HCT116 (cell line): ENCODE results near the gene NF1. TPM values are rescaled to one million over a fixed set of nuclear protein-coding genes. Genes with fewer than 3 reads are reported as not detected.

Experiments
- ATAC-seq: fragments of 200-7000 bp; cut with Tn5 transposase; 2 replicates; pipeline ENCODE4 v1.9.1; 2020; ENCODE audit warnings: mild to moderate bottlenecking, moderate library complexity
- BruUV-seq: library from RNA; stranded (reverse); fragments of 400-500 nt; replicated peaks from 2 replicates; lab custom pipeline; 2021; lab: Mats Ljungman, UMichigan
- CTCF ChIA-PET: fragments of 300-600 bp; sonication (Branson Sonifier 250); formaldehyde crosslinking; loops from one replicate; lab custom pipeline; 2021; ENCODE audit warnings: antibody characterized with exemption; lab: Charles Lee
- POLR2A ChIA-PET: fragments of 300-600, 350-600 bp; sonication (Branson Sonifier 250); formaldehyde crosslinking; loops from one replicate; lab custom pipeline; 2021; ENCODE audit warnings: antibody characterized with exemption; lab: Charles Lee
- RAD21 ChIA-PET, 2 experiments: fragments of 300-600 bp; sonication (Branson Sonifier 250); formaldehyde crosslinking; loops; one replicate each; lab custom pipeline; 2023; ENCODE audit warnings: low total read pairs in 2 of 2; ENCODE audit not compliant: uncharacterized antibody in 2 of 2, unreplicated experiment in 2 of 2, low non-redundant PET in 1 of 2; lab: Charles Lee
- DNase-seq: peaks from one replicate; pipeline ENCODE4 v3.0.0-alpha.2; 2010; ENCODE audit warnings: low read depth, low spot score
- H2AFZ ChIP-seq: fragments of 200-600 bp; shearing (Covaris generic), sonication (generic); 2 replicates; pipeline ENCODE4 v1.6.1; 2017; ENCODE audit warnings: low read depth, mixed run types, mixed read lengths, antibody characterized with exemption, low read length; ENCODE audit not compliant: poor library complexity, severe bottlenecking
- H3K27ac ChIP-seq: 2 replicates; pipeline ENCODE4 v1.5.1; 2012; ENCODE audit warnings: low read depth, low read length
- H3K27me3 ChIP-seq: fragments of 200-600 bp; sonication (generic); 2 replicates; pipeline ENCODE4 v1.6.1; 2016; ENCODE audit warnings: mixed run types, low read length, mixed read lengths; ENCODE audit not compliant: insufficient read depth
- H3K36me3 ChIP-seq, 2 experiments: fragments of 200-500 bp in 1 of 2; fragments of 200-600 bp in 1 of 2; sonication (Bioruptor generic) in 1 of 2; sonication (generic) in 1 of 2; 2 replicates each; pipeline versions ENCODE4 v1.5.1 to v1.6.1; 2014 to 2016; ENCODE audit warnings: low read length in 2 of 2, inconsistent platforms in 1 of 2, mixed read lengths in 1 of 2, mixed run types in 1 of 2; ENCODE audit not compliant: insufficient read depth in 2 of 2, control insufficient read depth in 1 of 2
- H3K4me1 ChIP-seq, 2 experiments: fragments of 200-600 bp in 1 of 2; sonication (generic) in 1 of 2; 2 replicates each; pipeline versions ENCODE4 v1.5.1 to v1.6.1; 2012 to 2017; ENCODE audit warnings: low read length in 2 of 2, inconsistent platforms in 1 of 2, mild to moderate bottlenecking in 1 of 2, mixed read lengths in 1 of 2, mixed run types in 1 of 2, moderate library complexity in 1 of 2; ENCODE audit not compliant: insufficient read depth in 2 of 2, control insufficient read depth in 1 of 2
- H3K4me2 ChIP-seq: fragments of 200-600 bp; sonication (generic); 2 replicates; pipeline ENCODE4 v1.6.1; 2017; ENCODE audit warnings: mixed run types, low read length, mixed read lengths
- H3K4me3 ChIP-seq, 2 experiments: fragments of 200-600 bp in 1 of 2; sonication (generic) in 1 of 2; replicated peaks in 1 of 2; 2 replicates each; pipeline ENCODE4 v1.5.1; 2011 to 2016; ENCODE audit warnings: low read length in 2 of 2, control low read depth in 1 of 2, low read depth in 1 of 2, mild to moderate bottlenecking in 1 of 2, mixed read lengths in 1 of 2, mixed run types in 1 of 2
- H3K79me2 ChIP-seq: fragments of 200-600 bp; sonication (generic); 2 replicates; pipeline ENCODE4 v1.6.1; 2017; ENCODE audit warnings: mild to moderate bottlenecking, mixed run types, low read length, moderate library complexity, mixed read lengths; ENCODE audit not compliant: insufficient read depth
- H3K9ac ChIP-seq: fragments of 200-600 bp; sonication (generic); 2 replicates; pipeline ENCODE4 v1.6.1; 2016; ENCODE audit warnings: low read length, mixed read lengths
- H3K9me2 ChIP-seq: fragments of 200-600 bp; sonication (generic), shearing (Covaris generic); 2 replicates; pipeline ENCODE4 v1.6.1; 2017; ENCODE audit warnings: mixed run types, mild to moderate bottlenecking, moderate library complexity; ENCODE audit not compliant: insufficient read depth
- H3K9me3 ChIP-seq, 2 experiments: fragments of 200-500 bp in 1 of 2; fragments of 200-600 bp in 1 of 2; sonication (Bioruptor generic) in 1 of 2; sonication (generic) in 1 of 2; 2 replicates each; pipeline ENCODE4 v1.6.1; 2014 to 2017; ENCODE audit warnings: low read length in 2 of 2, mixed read lengths in 2 of 2, inconsistent platforms in 1 of 2, low read depth in 1 of 2, mild to moderate bottlenecking in 1 of 2, mixed run types in 1 of 2, moderate library complexity in 1 of 2; ENCODE audit not compliant: control insufficient read depth in 1 of 2, insufficient read depth in 1 of 2
- H4K20me1 ChIP-seq: fragments of 200-600 bp; sonication (generic), shearing (Covaris generic); 2 replicates; pipeline ENCODE4 v1.6.1; 2017; ENCODE audit warnings: mixed run types, mild to moderate bottlenecking, moderate library complexity; ENCODE audit not compliant: insufficient read depth
- CBX3 ChIP-seq: IDR thresholded peaks from 2 replicates; pipeline ENCODE4 v1.6.1; 2012; ENCODE audit warnings: low read depth
- CEBPB ChIP-seq: IDR thresholded peaks from 2 replicates; pipeline ENCODE4 v1.6.1; 2012; ENCODE audit warnings: low read depth
- EGR1 ChIP-seq: IDR thresholded peaks from 2 replicates; pipeline ENCODE4 v1.6.1; 2012; ENCODE audit warnings: low read depth
- FOSL1 ChIP-seq: IDR thresholded peaks from 2 replicates; pipeline ENCODE4 v1.6.1; 2012; ENCODE audit warnings: low read depth
- JUND ChIP-seq: IDR thresholded peaks from 2 replicates; pipeline ENCODE4 v1.6.1; 2012
- POLR2A ChIP-seq: IDR thresholded peaks from 2 replicates; pipeline ENCODE4 v1.7.0; 2011; ENCODE audit warnings: borderline replicate concordance; ENCODE audit not compliant: insufficient read depth, insufficient read length; ENCODE audit errors: extremely low read depth
- POLR2AphosphoS5 ChIP-seq: IDR thresholded peaks from 2 replicates; pipeline ENCODE4 v1.6.1; 2011; ENCODE audit warnings: mild to moderate bottlenecking, low read depth, low read length, moderate library complexity
- RAD21 ChIP-seq: IDR thresholded peaks from 2 replicates; pipeline ENCODE4 v1.6.1; 2012; ENCODE audit warnings: low read depth, mild to moderate bottlenecking
- SIN3A ChIP-seq: IDR thresholded peaks from 2 replicates; pipeline ENCODE4 v1.6.1; 2012; ENCODE audit warnings: low read depth
- SP1 ChIP-seq: IDR thresholded peaks from 2 replicates; pipeline ENCODE4 v1.6.1; 2012; ENCODE audit warnings: low read depth
- SRF ChIP-seq: IDR thresholded peaks from 2 replicates; pipeline ENCODE4 v1.6.1; 2012; ENCODE audit warnings: low read depth
- TCF7L2 ChIP-seq: IDR thresholded peaks from 2 replicates; pipeline ENCODE4 v1.7.0; 2011; ENCODE audit warnings: borderline replicate concordance, inconsistent platforms; ENCODE audit not compliant: insufficient read depth, insufficient read length; ENCODE audit errors: extremely low read depth
- intact Hi-C: fragments of 100-400 bp; cut with micrococcal nuclease; formaldehyde crosslinking; loops from 2 replicates; pipeline ENCODE4 v1.10.0; 2022
- total RNA-seq: library from RNA; stranded (reverse); gene quantifications from one replicate; pipeline ENCODE4 v1.2.1, GENCODE V29; 2021; ENCODE audit not compliant: unreplicated experiment
- TF ChIP-seq, protein P1 (sequence below): IDR thresholded peaks from 2 replicates; pipeline ENCODE4 v1.6.1; 2012
- TF ChIP-seq, protein P2 (sequence below): IDR thresholded peaks from 2 replicates; pipeline ENCODE4 v1.6.1; 2011; ENCODE audit warnings: mild to moderate bottlenecking, low read length, moderate library complexity; ENCODE audit not compliant: insufficient replicate concordance; ENCODE audit errors: extremely low read depth
- TF ChIP-seq, protein P3 (sequence below), 3 experiments: fragments of 200-600 bp in 1 of 3; sonication (generic) in 1 of 3; IDR thresholded peaks in 2 of 3; conservative IDR thresholded peaks in 1 of 3; 2 replicates each; pipeline ENCODE4 v1.5.1; 2012 to 2017; ENCODE audit warnings: low read depth in 2 of 3, low read length in 2 of 3, antibody characterized with exemption in 1 of 3, borderline replicate concordance in 1 of 3, control low read depth in 1 of 3, mild to moderate bottlenecking in 1 of 3, mixed read lengths in 1 of 3, mixed run types in 1 of 3, moderate library complexity in 1 of 3; ENCODE audit not compliant: insufficient read depth in 1 of 3
- TF ChIP-seq, protein P4 (sequence below): IDR thresholded peaks from 2 replicates; pipeline ENCODE4 v1.6.1; 2012

NF1 gene
- total RNA-seq, 1 experiment from 2014 or later, result 20.8 TPM

DNA sequence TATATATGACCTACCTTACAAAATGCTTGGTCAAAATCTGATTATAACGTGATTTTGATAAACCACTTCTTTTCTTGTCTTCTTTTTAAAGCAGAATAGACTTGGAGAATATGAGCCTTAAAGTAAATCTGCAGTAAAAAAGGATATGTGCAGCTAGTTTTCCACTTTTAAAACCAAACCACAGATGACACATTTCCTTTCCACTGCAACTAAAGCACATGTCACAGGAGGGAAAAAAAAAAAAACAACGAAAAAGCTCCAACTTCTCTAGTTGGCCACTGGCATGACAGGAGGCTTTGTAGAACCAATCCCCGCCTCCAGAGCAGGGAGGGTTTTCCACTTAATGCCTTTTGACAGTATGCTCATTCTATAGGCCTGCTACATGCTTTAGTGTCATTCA is 226.7 kb downstream of the NF1 start, which contains the start of gene EVI2A:
Gene EVI2A, minus strand, starts transcription at position 142 of the 400 bp plus-strand sequence. CDS start 2,609 bp downstream, outside the sequence.
- TF ChIP-seq EGR1, result no peak
- no peak for TF ChIP-seq CBX3
- TF ChIP-seq TCF7L2, result no peak
- TF ChIP-seq POLR2AphosphoS5, result no peak
- no peak for TF ChIP-seq POLR2A
- TF ChIP-seq, protein P1, sequence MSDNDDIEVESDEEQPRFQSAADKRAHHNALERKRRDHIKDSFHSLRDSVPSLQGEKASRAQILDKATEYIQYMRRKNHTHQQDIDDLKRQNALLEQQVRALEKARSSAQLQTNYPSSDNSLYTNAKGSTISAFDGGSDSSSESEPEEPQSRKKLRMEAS, result no peak
- TF ChIP-seq CEBPB, result no peak
- no peak for TF ChIP-seq FOSL1
- TF ChIP-seq, protein P2, sequence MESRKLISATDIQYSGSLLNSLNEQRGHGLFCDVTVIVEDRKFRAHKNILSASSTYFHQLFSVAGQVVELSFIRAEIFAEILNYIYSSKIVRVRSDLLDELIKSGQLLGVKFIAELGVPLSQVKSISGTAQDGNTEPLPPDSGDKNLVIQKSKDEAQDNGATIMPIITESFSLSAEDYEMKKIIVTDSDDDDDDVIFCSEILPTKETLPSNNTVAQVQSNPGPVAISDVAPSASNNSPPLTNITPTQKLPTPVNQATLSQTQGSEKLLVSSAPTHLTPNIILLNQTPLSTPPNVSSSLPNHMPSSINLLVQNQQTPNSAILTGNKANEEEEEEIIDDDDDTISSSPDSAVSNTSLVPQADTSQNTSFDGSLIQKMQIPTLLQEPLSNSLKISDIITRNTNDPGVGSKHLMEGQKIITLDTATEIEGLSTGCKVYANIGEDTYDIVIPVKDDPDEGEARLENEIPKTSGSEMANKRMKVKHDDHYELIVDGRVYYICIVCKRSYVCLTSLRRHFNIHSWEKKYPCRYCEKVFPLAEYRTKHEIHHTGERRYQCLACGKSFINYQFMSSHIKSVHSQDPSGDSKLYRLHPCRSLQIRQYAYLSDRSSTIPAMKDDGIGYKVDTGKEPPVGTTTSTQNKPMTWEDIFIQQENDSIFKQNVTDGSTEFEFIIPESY, result no peak
- no peak for TF ChIP-seq SIN3A
- TF ChIP-seq, protein P3, sequence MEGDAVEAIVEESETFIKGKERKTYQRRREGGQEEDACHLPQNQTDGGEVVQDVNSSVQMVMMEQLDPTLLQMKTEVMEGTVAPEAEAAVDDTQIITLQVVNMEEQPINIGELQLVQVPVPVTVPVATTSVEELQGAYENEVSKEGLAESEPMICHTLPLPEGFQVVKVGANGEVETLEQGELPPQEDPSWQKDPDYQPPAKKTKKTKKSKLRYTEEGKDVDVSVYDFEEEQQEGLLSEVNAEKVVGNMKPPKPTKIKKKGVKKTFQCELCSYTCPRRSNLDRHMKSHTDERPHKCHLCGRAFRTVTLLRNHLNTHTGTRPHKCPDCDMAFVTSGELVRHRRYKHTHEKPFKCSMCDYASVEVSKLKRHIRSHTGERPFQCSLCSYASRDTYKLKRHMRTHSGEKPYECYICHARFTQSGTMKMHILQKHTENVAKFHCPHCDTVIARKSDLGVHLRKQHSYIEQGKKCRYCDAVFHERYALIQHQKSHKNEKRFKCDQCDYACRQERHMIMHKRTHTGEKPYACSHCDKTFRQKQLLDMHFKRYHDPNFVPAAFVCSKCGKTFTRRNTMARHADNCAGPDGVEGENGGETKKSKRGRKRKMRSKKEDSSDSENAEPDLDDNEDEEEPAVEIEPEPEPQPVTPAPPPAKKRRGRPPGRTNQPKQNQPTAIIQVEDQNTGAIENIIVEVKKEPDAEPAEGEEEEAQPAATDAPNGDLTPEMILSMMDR (IDR thresholded peaks at IDR 0.05 in 2 of 3, conservative IDR thresholded peaks at IDR 0.05 in 1 of 3; ENCODE audit: borderline replicate concordance in 1 of 3, insufficient read depth in 1 of 3, low read depth in 2 of 3, low read length in 2 of 3), result no peak
- no peak for TF ChIP-seq SRF
- TF ChIP-seq JUND, result no peak
- TF ChIP-seq SP1, result no peak
- TF ChIP-seq RAD21, result no peak
- TF ChIP-seq, protein P4, sequence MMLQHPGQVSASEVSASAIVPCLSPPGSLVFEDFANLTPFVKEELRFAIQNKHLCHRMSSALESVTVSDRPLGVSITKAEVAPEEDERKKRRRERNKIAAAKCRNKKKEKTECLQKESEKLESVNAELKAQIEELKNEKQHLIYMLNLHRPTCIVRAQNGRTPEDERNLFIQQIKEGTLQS, result no peak
- TF ChIP-seq, all 23 proteins: peak for 0
- ChIA-PET CTCF (no interaction called here), POLR2A (no interaction called here), RAD21 (no interaction called here)
- H3K9me3 ChIP-seq, result no peaks in the 10 kb centered on the region
- H3K9me2 ChIP-seq, result no peaks in the 10 kb centered on the region
- no peaks in the 10 kb centered on the region for H3K79me2 ChIP-seq
- intact Hi-C loops, result no loop called here
- H2AFZ ChIP-seq, result no peak within 1 kb of the TSS
- H3K27me3 ChIP-seq, result no peaks in the 10 kb centered on the region
- ATAC-seq (no peak), DNase-seq (no peak)
- no peaks in the 10 kb centered on the region for H4K20me1 ChIP-seq
- no peak within 1 kb of the TSS for H3K4me2 ChIP-seq
- H3K9ac ChIP-seq, result no peak within 1 kb of the TSS
- H3K36me3 ChIP-seq, result no peaks in the 10 kb centered on the region; a peak in 1 of 4 replicates
- H3K4me3 ChIP-seq, result no peak within 1 kb of the TSS
- no peak within 1 kb of the TSS for H3K27ac ChIP-seq
- BruUV-seq, result no TSS peak
- H3K4me1 ChIP-seq, result no peaks in the 10 kb centered on the region
